ENCODE data around the gene TLX1.
A peak's percentile ranks its signal among the peaks of the same experiment; 100 is the strongest.

The TLX1 gene

GRCh38 chr10:101134299-101135127 lies 3.4 kb downstream of the TLX1 start:
- DNase-seq: no peak

- DNase-seq: no peak
Measured at GRCh38 chr10:101135141-101136006, 4.3 kb downstream of the TLX1 start.

GRCh38 chr10:101136007-101136707 lies 5.1 kb downstream of the TLX1 start:
- no peak for DNase-seq

GRCh38 chr10:101136708-101137121 lies 5.6 kb downstream of the TLX1 start:
- no peak for DNase-seq

GRCh38 chr10:101137271-101137670 lies 6.2 kb downstream of the TLX1 start:
- no peak for DNase-seq

- DNase-seq: no peak
Measured at GRCh38 chr10:101138788-101139420, 7.8 kb downstream of the TLX1 start.

GRCh38 chr10:101139421-101139911 lies 8.4 kb downstream of the TLX1 start:
- DNase-seq: no peak

- DNase-seq: no peak
Measured at GRCh38 chr10:101140084-101140949, 9.2 kb downstream of the TLX1 start.

GRCh38 chr10:101140950-101141615 lies 10.0 kb downstream of the TLX1 start:
- DNase-seq: no peak

GRCh38 chr10:101141616-101142532 lies 10.8 kb downstream of the TLX1 start:
- peak; percentile 78 to 80 for DNase-seq

GRCh38 chr10:101142533-101143344 lies 11.6 kb downstream of the TLX1 start:
- DNase-seq: no peak

- DNase-seq: no peak
Measured at GRCh38 chr10:101143345-101143630, 12.2 kb downstream of the TLX1 start.

GRCh38 chr10:101144053-101144452 lies 13.0 kb downstream of the TLX1 start:
- DNase-seq: no peak

- DNase-seq: no peak
Measured at GRCh38 chr10:101145145-101145544, 14.0 kb downstream of the TLX1 start.

GRCh38 chr10:101145750-101146391 lies 14.8 kb downstream of the TLX1 start:
- DNase-seq: no peak

- no peak for DNase-seq
Measured at GRCh38 chr10:101146392-101147251, 15.5 kb downstream of the TLX1 start.

- DNase-seq: no peak
Measured at GRCh38 chr10:101151395-101151794, 20.3 kb downstream of the TLX1 start.

GRCh38 chr10:101152316-101152715 lies 21.2 kb downstream of the TLX1 start:
- no peak for DNase-seq
